HG02759 (cell line): ENCODE measurements around the gene BRMS1.

Source experiments
- ATAC-seq: cut with Tn5 transposase; IDR thresholded peaks from one replicate; pipeline ENCODE4 v1.9.1; 2021; ENCODE audit warnings: mild to moderate bottlenecking, moderate library complexity; ENCODE audit not compliant: unreplicated experiment

Gene BRMS1

DNA sequence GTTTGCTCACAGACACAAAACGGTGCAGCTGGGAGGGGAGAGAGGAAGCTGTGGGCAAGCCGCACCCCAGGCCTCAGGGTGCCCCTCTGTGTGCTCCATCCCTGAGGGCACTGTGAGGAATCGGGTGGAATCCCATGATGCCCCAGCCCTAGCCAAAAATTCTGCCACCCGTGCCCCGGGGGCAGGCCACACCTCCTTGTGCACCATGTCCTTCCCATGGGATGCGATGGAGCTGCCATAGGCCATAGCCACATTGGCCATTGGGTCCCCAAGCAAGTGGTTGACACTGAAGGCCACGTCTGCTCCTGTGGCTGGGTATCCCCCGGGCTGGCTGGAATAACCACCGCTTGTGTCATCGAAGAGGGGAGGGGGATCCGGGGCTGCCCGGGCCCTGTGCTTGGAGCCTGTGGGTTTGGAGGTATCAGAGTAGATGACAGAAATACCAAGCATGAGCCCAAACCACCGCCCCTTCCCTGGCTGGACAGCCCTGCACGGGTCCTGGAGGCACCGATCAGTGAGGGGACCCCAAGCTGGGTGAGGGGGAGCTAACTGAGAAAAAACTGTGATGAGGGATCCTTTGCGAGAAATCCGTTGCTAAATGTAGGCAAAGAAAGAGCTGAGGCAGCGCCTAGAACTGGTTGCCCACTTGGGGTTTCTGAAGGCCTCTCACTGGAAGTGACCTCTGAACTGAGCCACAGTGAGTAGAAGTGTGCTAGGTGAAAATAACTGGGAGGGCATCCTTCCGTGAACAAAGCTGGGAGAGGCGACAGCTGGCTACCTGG is 56.8 kb downstream of the BRMS1 start:
- ATAC-seq, result no peak
